SK-N-MC (cell line): ENCODE measurements around the gene TMEM163.

ENCODE experiments used
- EZH2 ChIP-seq: fragments of 200-600 bp; sonication (generic); IDR thresholded peaks from one replicate; pipeline ENCODE4 v1.6.1; 2017; ENCODE audit warnings: antibody characterized with exemption
- POLR2AphosphoS5 ChIP-seq: IDR thresholded peaks from 2 replicates; pipeline ENCODE4 v1.6.1; 2012; ENCODE audit warnings: mild to moderate bottlenecking, low read depth, low read length, borderline replicate concordance

DNA sequence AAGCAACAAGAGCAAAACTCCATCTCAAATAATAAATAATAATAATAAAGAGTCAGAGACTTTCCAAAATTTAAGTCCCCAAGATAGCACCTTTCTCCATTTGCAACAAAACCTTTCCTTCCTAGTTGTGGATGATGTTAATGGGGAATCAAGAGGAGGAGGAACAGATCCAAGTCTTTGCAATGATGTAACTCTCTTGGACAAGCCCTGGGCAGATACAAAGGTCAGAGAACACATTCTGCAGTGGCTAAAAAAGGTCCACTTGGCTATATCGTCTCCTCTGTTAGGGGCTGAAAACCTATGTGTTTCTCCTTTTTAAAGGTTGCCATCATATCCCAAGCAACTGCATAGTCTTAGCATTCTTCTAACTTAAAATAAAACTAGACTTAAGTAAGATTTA, 151.1 kb downstream of the TMEM163 start:
- no peak for TF ChIP-seq POLR2AphosphoS5
- no peak for TF ChIP-seq EZH2
